Measurements from ENCODE around the gene NPAS1.

Gene NPAS1

GRCh38 chr19:47019431-47020041 is at the start of gene NPAS1:
Gene NPAS1, plus strand, starts transcription at chr19:47019837. Its CDS starts 1,211 bp downstream, at chr19:47021048.
- DNase-seq (ENCODE audit: low read depth in 4 of 4, low spot score in 1 of 4), result no peak

- DNase-seq (ENCODE audit: low read depth in 4 of 4, low spot score in 1 of 4), result no peak
Measured at GRCh38 chr19:46970815-46971214, 48.8 kb upstream of the NPAS1 start.

- no peak for DNase-seq (ENCODE audit: low read depth in 4 of 4, low spot score in 1 of 4)
Measured at GRCh38 chr19:46972311-46972710, 47.3 kb upstream of the NPAS1 start.

- no peak for DNase-seq (ENCODE audit: low read depth in 4 of 4, low spot score in 1 of 4)
Measured at GRCh38 chr19:46974181-46974580, 45.5 kb upstream of the NPAS1 start.

- DNase-seq (ENCODE audit: low read depth in 4 of 4, low spot score in 1 of 4), result no peak
Measured at GRCh38 chr19:46975011-46975924, 44.4 kb upstream of the NPAS1 start.

GRCh38 chr19:46975925-46976782 is 43.5 kb upstream of the NPAS1 start:
- no peak for DNase-seq (ENCODE audit: low read depth in 4 of 4, low spot score in 1 of 4)

- DNase-seq (ENCODE audit: low read depth in 4 of 4, low spot score in 1 of 4), result no peak
Measured at GRCh38 chr19:46976845-46977320, 42.8 kb upstream of the NPAS1 start.

- DNase-seq (ENCODE audit: low read depth in 4 of 4, low spot score in 1 of 4), result no peak
Measured at GRCh38 chr19:46977548-46977947, 42.1 kb upstream of the NPAS1 start.

GRCh38 chr19:46978171-46978869 is 41.3 kb upstream of the NPAS1 start:
- DNase-seq (ENCODE audit: low read depth in 4 of 4, low spot score in 1 of 4), result no peak

- no peak for DNase-seq (ENCODE audit: low read depth in 4 of 4, low spot score in 1 of 4)
Measured at GRCh38 chr19:46979126-46980105, 40.2 kb upstream of the NPAS1 start.

- DNase-seq (ENCODE audit: low read depth in 4 of 4, low spot score in 1 of 4), result no peak
Measured at GRCh38 chr19:46980761-46981160, 38.9 kb upstream of the NPAS1 start.

- no peak for DNase-seq (ENCODE audit: low read depth in 4 of 4, low spot score in 1 of 4)
Measured at GRCh38 chr19:46981286-46981945, 38.2 kb upstream of the NPAS1 start.

- DNase-seq (ENCODE audit: low read depth in 4 of 4, low spot score in 1 of 4), result no peak
Measured at GRCh38 chr19:46983097-46983496, 36.5 kb upstream of the NPAS1 start.

GRCh38 chr19:46984077-46985010 is 35.3 kb upstream of the NPAS1 start:
- DNase-seq (ENCODE audit: low read depth in 4 of 4, low spot score in 1 of 4), result no peak

GRCh38 chr19:46985542-46986415 is 33.9 kb upstream of the NPAS1 start:
- no peak for DNase-seq (ENCODE audit: low read depth in 4 of 4, low spot score in 1 of 4)

GRCh38 chr19:46988614-46989230 is 30.9 kb upstream of the NPAS1 start:
- no peak for DNase-seq (ENCODE audit: low read depth in 4 of 4, low spot score in 1 of 4)
